Fibroblast of skin of left quadriceps (primary cell): ENCODE data around the gene TBC1D3I.
"Not testable (repeated sequence)": the region's sequence is repeated elsewhere in the genome, so short reads cannot be mapped to it uniquely, and the experiment has no call there.

ENCODE experiments used
- DNase-seq, 2 experiments: peaks; one replicate each; pipeline ENCODE4 v3.0.0-alpha.2; 2013; ENCODE audit warnings: low read depth in 2 of 2

TBC1D3I gene

DNA sequence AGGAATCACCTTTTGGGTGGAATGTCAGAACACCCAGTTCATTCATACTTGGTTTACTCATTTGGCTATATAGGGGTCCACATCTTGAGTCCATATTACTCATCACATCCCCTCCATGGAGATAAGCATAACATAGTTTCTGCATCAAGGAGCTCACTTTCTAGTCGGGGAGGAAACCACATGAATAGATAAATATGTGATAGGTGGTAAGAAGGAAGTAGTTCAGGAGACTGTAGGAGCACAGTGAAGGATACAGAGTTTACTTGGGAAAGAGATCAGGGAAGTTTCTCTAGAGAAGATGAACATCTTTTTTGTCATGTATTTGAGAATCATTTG, 57.9 kb downstream of the TBC1D3I start:
- not testable (repeated sequence) for DNase-seq

DNA sequence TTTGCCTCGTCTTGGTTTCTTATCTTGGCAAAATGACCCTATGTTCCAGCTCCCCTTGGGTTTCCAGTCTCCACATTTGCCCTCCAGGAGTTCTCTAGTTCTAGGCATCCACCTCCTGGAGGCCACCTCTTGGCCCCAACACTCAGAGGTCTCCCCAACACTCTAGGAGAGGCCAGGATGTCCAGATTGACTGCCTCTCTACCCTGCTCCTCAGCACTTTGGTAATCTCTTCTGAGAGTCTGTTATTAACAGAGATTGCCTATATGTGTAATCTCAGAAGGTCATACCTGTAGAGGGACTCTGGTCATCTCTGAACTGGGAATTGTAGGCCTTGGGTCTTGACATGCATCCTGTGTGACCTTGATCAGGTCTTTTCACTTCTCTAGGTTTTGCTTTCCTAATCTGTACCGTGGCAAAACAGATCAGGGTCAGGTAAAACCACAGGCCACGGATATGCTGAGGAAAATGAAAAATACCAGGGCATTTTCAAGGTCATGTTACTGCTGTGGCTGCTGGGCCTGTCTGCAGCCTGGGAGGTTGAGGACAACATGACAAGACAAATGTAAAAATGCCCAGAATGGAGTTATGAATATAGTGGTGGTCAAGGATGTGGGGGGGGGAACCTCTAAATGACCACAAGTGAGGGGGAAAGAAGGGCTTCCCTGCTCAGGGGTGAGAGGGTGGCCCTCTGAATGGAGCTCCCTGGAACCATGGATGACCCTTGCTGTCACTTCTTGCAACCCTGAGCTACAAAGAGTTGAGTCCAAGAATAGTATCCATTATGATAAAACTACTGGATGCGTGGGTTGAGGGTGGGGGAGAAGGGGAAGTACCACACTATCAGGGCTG, 58.5 kb downstream of the TBC1D3I start:
- no peak for DNase-seq

DNA sequence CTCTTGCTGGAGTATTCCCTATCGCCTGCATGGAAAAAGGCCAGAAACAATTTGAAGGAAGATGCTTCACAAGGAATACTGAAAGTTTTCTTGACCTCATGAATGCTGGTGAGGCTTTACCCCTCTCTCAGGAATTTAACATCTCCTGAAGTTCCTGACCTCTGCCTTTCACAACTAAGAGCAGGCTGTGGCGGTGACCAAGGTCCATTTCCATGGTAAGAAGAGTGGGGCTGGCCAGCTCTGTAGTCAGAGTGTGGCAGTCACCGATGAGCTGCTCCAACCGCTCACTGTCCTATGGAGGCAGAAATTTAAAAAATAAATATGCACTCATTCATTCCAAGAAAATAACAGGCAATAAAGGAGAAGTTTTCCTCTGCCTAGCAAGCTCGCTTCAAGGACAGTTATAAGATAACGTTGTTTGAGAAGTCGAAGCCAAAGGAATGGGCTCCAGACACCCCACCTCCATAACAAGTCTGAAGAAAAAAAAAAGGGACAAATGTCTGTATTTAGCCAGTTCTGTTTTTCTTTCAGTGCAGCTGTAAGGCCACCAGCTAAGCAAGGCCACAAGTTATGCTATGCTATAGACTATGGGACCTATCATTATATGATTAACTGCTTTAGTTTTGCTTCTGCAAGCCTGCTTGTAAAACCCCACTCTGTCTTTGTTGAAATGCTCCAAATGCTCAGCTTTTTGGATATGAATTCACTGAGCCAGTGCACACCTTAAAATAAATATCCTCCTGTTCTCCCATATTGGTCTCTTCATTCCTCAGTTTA, 59.5 kb downstream of the TBC1D3I start:
- no peak for DNase-seq
